Stimulated activated memory B cell treated with anti-CD40 and anti-IgM and Interleukin-4, amounts not matched to agents 10 μg/mL and 1 μg/mL and 100 μg/mL, for 72 hours (primary cell): ENCODE data around the gene ACP1.

Source experiments
- ATAC-seq: fragments of 150-1000 bp; cut with Tn5 transposase; 2 replicates; pipeline ENCODE4 v1.10.0; 2021
- H3K27ac Mint-ChIP-seq: one replicate; pipeline ENCODE4 v1.8.0; 2022; ENCODE audit warnings: mild to moderate bottlenecking, mixed read lengths
- H3K27me3 Mint-ChIP-seq: one replicate; pipeline ENCODE4 v1.8.0; 2022; ENCODE audit warnings: mixed read lengths
- H3K36me3 Mint-ChIP-seq: one replicate; pipeline ENCODE4 v1.8.0; 2022; ENCODE audit warnings: mixed read lengths
- H3K4me1 Mint-ChIP-seq: one replicate; pipeline ENCODE4 v1.8.0; 2022; ENCODE audit warnings: mixed read lengths
- H3K4me3 Mint-ChIP-seq: one replicate; pipeline ENCODE4 v1.8.0; 2022; ENCODE audit warnings: mild to moderate bottlenecking, moderate library complexity, mixed read lengths
- H3K9me3 Mint-ChIP-seq: one replicate; pipeline ENCODE4 v1.8.0; 2022; ENCODE audit warnings: mixed read lengths

ACP1 gene

DNA sequence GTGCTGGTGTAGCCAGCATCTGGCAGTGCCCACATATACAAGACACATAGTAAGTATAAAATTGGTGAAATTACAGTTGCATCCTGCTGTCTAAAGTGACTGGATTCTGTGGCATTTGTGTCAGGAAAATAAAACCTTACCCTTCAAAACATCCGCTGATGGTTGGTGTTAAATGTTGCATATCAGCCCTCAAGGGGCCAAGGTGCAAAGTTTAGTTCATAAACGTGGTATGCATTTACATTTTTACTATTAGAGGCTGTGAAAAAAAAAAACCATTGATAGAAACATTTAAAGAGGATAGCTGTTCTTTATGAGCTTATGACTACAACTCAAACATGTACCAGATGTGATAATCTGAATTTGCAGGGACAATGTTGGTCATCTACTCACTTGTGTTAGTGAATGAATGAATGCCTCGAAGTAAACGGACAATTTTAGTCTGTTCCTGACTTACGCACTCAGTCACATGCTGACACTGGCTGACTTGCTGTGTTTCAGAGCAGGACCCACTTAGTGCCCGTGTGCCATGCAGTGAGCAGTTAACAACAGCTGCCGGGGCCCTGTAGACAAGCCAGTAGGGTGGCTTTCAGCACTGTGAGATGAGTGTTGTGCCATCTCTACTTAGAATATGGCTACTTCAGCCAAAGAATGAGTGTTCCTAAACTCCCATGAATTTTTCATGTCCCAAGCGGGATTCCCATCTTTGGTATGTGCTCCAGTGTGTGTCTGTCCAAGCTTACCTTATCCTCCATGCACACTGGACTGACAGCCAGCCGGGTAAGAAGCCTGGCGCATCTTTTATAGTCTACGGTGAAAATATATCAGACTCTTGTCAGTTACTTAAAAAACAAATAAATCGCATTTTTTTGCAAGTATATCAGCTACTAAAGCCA is 17.9 kb downstream of the ACP1 start:
- Mint-ChIP-seq H3K9me3 (no peaks in the 10 kb centered on the region), H3K27me3 (peaks cover 21% of the 10 kb centered on the region), H3K27ac (no peak overlapping the region), H3K4me3 (no peak overlapping the region), H3K4me1 (peaks cover 4% of the 10 kb centered on the region), H3K36me3 (peaks cover 31% of the 10 kb centered on the region)
- ATAC-seq: no peak

DNA sequence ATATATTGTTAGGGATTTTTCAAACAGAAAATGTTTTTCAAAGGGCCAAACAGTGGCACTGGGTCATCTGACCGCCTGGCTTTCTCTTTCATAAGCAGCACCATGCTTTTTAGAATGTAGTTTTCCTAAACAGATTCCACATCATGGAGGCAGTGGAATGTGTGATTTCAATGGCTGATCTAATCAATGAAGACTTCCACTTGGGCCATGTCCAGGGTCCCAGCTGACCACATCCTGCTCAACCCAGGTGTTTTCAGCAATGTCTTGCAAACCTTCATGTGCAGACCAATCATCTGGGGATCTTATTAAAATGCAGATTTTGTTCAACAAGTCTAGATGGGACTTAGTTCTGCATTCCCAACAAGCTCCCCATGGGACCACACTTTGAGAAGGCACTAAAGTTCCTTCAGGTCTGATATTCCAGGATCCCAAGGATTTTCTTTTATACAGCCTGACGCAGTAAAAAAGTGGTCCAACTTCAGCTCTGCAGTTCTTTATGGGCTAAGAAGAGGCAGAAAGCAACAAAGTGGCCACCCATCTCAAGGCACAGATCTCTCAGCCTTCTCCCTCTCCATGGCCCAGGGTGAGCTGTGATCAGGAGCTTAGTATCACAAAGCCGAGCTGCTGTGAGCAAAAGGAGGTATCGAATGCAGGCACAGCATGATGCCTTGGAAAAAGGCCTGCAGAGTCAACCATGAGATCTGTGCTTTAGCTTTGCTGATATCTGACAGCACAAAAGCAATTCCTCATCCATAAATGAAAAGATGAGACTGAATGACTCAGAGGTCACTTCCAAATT is 19.4 kb downstream of the ACP1 start:
- Mint-ChIP-seq H3K9me3 (no peaks in the 10 kb centered on the region), H3K4me1 (peaks cover 4% of the 10 kb centered on the region), H3K27ac (no peak overlapping the region), H3K4me3 (no peak overlapping the region), H3K27me3 (peaks cover 21% of the 10 kb centered on the region), H3K36me3 (peaks cover 24% of the 10 kb centered on the region)
- ATAC-seq: no peak

DNA sequence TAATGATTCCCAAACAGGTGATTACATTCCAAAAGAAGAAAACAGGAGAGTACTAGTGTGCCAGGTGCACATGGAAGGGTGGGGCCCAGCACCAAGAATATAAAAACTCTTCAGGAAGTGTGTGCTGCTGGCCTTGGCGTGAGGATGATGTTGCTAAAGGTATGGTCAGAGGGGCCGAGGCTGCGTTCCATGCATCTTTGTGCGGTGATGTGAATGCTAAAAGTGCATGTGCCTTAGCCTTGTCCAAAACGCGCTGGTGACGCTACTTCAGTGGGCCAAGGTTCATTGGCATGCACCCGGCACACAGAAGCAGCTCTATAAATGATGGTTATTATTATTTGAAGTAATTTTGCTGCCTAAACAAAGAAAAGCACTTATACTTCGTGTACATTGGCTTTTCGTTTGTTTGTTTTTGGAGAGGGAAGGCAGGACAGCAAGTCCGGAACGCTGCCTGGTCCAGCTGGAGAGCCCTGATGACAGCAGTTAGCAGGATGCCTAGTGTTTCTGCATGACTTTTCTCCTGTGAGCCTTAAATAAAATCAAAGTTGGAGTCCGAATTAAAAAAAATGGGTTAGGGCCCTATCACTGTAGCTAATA is 20.2 kb downstream of the ACP1 start:
- Mint-ChIP-seq H3K4me3 (no peak overlapping the region), H3K36me3 (peaks cover 24% of the 10 kb centered on the region), H3K27me3 (peaks cover 21% of the 10 kb centered on the region)

DNA sequence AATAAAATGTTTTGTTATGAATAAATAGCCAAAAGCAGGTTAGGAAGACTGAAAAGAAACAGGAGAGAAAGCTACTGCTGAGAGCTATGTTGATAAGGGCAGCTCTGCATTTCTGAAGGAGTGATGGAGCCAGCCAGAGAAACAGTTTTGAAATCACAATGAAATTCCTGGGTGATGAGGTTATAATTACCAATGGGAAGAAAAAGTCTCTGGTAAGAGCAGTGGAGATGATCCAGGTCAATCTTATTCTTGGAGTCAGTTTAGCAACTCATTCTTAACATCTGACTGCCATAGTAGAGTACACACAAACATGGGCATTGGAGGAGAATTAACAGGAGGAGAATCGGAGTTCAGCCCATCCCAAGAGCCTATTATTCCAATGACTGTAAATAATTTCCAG is 20.8 kb downstream of the ACP1 start:
- no peaks in the 10 kb centered on the region for H3K9me3 Mint-ChIP-seq
- no peak overlapping the region for H3K27ac Mint-ChIP-seq
- peaks cover 4% of the 10 kb centered on the region for H3K4me1 Mint-ChIP-seq
- peaks cover 24% of the 10 kb centered on the region for H3K36me3 Mint-ChIP-seq
- H3K4me3 Mint-ChIP-seq: no peak overlapping the region
- ATAC-seq: no peak
- H3K27me3 Mint-ChIP-seq: peaks cover 21% of the 10 kb centered on the region

More for the DNA sequence above, 20.2 kb downstream of the ACP1 start:
- Mint-ChIP-seq H3K9me3 (no peaks in the 10 kb centered on the region), H3K4me1 (peaks cover 4% of the 10 kb centered on the region), H3K27ac (no peak overlapping the region)
- ATAC-seq: no peak

DNA sequence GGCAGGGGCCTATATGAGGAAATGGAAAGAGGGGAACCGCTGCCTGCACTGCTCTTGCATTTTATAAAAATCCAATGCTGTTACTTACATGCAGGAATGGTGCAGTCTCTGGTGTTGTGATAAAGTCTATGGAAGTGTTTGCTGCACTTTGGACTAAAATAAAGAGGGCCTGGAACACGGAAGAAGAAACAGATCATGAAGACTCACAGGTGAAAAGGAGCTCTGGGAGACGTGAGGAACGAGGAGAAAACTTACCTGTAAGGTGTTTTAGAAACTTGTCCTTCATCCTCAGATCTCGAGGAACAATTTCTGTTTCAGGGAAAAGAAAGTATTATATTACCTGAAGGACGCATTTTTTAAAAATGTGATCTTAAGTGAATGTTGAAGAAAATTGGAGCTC is 21.3 kb downstream of the ACP1 start:
- H3K9me3 Mint-ChIP-seq: no peaks in the 10 kb centered on the region
- peaks cover 21% of the 10 kb centered on the region for H3K27me3 Mint-ChIP-seq
- no peak for ATAC-seq
- H3K4me3 Mint-ChIP-seq: no peak overlapping the region
- H3K36me3 Mint-ChIP-seq: peaks cover 19% of the 10 kb centered on the region
- no peak overlapping the region for H3K27ac Mint-ChIP-seq
- peaks cover 4% of the 10 kb centered on the region for H3K4me1 Mint-ChIP-seq

DNA sequence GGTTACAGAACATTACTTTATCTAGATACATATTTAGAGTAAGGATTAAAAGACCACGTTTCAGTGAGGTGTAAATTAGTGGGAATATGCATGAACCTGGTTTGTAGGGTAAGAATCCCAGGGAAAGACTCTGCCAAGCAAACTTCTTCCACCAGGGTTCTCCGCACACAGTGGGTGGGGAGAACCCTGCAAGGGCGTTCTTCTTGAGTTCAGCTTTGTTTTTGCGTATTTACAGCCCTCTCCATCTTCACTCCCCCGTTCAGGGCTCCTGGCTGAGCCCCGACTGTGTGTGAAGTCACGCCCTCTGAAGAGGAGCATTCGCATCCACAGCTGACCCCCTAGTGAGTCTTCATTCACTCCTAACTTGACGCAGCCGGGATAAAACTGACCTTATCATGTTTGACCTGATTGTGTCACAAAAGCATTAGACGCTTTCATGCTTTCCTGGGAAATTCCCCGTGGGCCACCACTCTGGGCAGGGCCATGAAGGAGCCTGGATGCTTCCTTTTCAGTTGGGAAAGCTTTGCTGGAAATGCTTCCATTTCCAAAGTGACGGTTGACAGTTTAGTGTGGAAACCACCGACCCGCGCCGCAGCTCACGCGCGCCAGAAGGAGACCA is 22.1 kb downstream of the ACP1 start:
- H3K27me3 Mint-ChIP-seq: peaks cover 21% of the 10 kb centered on the region
- no peak overlapping the region for H3K27ac Mint-ChIP-seq
- no peak for ATAC-seq
- no peaks in the 10 kb centered on the region for H3K9me3 Mint-ChIP-seq
- H3K4me1 Mint-ChIP-seq: peaks cover 4% of the 10 kb centered on the region
- H3K4me3 Mint-ChIP-seq: peak overlapping the region; percentile 31
- peaks cover 11% of the 10 kb centered on the region for H3K36me3 Mint-ChIP-seq

DNA sequence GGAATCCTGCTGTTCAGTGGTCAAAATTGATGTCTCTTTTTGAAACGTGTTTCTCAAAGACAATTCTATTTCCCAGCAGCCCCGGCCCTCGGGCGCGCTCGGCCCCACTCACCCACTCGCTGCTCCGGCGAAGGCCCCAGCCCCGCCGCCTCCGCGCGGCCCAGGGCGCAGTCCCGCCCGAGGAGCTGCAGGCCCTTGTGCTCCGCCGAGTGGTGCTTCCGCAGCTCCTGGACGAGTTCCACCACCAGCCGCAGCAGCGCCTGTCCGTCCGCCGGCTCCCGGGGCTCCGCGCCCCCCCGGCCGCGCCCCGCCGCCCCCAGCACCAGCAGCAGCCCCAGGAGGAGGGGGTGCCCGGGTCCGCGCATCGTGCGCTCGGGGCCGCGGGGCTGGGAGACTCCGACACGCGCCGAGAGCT is 22.7 kb downstream of the ACP1 start:
- Mint-ChIP-seq H3K36me3 (peaks cover 6% of the 10 kb centered on the region), H3K27ac (no peak overlapping the region), H3K4me3 (no peak overlapping the region), H3K27me3 (peaks cover 21% of the 10 kb centered on the region), H3K9me3 (no peaks in the 10 kb centered on the region), H3K4me1 (peaks cover 4% of the 10 kb centered on the region)
- peak; percentile 53 for ATAC-seq

DNA sequence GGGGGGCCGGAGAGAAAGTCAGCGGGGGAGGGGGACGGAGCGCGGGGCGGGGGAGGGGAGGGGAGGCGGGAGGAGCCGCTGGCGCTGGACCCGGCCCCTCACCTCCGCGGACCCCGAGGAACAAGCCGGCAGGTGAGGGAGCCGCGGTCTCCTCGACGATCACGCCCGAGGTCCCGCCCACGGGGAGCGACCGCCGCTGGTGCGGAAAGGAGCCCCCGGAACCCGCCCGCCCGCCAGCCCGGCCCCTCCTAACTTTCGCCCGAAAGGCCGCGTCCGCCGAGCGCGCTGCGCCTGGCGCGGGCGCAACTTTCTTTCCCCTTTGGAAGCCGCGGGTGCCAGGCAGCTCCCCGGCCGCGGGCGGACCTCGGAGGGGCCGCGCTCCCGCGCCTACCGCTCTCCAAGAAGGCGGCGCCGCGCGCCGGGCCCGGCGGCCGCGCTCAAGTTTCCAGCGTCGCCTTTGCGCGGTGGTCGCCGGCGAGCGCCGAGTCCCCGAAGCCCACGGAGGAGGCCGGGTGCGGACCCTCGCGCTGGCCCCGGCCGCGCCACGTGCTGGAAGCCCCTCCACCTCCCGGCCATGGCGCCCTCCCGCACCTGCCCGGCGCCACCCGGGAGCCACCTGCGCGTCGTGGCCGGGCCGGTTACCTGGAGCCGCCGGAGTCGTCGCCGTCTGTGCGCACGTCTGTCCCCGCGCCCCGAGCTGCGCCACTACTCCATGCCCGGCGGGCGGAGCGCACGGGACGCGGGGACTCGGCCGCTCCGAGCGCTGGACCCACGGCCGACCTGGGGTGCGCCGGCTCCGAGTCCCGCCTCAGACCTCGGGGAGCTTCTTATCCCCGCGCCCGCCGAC is 23.4 kb downstream of the ACP1 start, which contains the start of gene ALKAL2:
ALKAL2 (minus strand) TSS at position 181 of the 847 bp plus-strand sequence. CDS start 256 bp downstream, outside the sequence.
- no peak within 1 kb of the TSS for H3K27ac Mint-ChIP-seq
- H3K4me3 Mint-ChIP-seq: peak within 1 kb of the TSS; percentile 31
- H3K27me3 Mint-ChIP-seq: peaks cover 21% of the 10 kb centered on the region
- peaks cover 4% of the 10 kb centered on the region for H3K4me1 Mint-ChIP-seq
- ATAC-seq: peak; percentile 43
- peaks cover 6% of the 10 kb centered on the region for H3K36me3 Mint-ChIP-seq
- H3K9me3 Mint-ChIP-seq: no peaks in the 10 kb centered on the region

DNA sequence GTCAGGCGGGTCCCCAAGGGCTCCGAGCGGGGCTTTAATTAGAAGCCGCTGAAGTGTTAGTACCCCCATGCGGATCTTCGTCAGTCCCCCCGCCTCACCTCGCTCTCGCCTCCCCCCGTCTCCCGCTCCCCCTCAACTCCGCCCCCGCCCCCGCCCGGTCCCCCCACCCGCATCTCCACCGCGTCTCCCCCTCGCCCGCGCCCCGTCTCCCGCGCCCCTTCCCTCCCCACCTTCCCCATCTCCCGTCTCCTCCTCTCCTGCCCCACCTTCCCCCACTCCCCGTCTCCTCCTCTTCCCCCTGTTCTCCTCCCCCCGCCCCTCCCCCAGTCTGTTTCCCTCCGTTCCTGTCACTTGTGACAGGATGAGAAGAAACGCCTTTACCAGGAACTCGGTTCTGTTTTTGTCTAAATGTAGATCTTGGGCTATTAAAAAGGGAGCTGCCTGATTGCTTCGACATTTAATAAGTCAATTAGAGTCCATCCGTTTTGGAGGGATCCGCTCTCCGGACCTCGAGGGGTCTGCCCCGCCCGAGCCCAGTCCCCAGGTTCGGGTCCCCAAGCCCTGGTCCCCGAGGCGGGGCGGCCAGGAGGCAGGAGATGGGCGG is 24.1 kb downstream of the ACP1 start:
- ATAC-seq: no peak
- H3K36me3 Mint-ChIP-seq: peaks cover 6% of the 10 kb centered on the region

DNA sequence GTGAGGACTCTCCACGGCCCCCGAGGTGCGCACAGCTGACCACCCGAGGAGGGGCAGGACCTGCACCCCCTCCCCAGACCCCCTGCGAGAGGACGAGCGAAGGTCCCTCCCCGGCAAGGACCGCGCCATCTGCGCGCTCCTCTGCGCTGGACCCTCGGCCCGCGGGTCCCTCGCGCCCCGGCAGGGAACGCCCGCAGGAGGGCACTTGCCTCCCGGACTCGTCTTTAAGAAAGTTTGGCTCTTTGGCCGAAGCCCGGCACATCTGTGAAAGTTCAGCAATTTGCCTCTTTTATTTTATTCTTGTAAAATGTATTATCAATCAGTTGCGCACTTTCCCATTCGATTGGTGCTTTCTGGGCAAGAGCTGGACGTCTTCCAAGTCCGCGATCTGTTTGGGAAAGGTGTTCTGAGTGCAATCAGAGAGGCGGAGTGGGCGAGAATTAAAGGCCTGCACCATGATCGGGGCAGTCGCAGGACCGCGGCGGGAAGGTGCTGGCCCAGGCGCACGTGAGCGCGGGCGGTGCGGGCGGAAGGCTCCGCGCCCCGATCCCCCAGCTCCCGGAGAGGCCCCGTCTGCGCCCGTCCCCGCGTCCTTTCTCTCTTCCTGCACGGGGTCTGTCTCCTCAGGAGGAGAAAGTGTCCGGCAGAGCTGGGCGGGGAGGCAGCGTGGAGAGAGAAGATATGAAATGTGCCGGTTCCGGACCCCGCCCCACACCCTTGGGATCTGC is 24.8 kb downstream of the ACP1 start:
- no peak for ATAC-seq

More for the DNA sequence above, 24.1 kb downstream of the ACP1 start:
- Mint-ChIP-seq H3K4me3 (no peak overlapping the region), H3K27ac (no peak overlapping the region), H3K27me3 (peaks cover 21% of the 10 kb centered on the region), H3K4me1 (peaks cover 4% of the 10 kb centered on the region), H3K9me3 (no peaks in the 10 kb centered on the region)

DNA sequence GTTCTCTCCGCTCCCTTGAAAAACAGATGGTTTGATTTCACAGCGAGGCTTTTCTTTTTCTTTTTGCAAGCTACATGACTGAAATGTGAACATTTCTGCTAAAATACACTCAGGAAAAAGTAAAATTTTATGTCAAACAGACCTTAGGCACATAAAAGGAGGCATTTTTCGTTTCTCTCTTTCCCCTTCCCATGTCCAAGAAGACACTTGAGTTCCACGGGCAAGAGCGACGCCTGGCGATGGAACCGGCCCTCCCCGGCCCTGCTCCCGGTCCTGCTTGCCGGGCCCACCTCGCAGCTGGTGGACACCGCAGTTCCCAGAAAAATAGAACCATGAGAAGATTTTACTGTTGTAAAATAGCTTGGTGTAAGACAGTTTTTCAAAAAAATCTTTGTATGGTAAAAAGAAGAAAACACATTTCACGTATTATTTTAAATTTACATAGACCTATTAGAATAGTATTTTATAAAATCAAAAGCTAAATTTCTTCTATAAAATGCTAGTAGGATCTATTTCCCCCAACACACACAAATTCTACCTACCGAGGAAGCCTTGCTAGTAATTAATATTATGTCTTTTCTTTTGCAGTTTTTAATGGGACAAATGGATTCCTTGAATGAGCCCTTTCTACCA is 25.5 kb downstream of the ACP1 start:
- peaks cover 30% of the 10 kb centered on the region for H3K27me3 Mint-ChIP-seq
- peaks cover 4% of the 10 kb centered on the region for H3K4me1 Mint-ChIP-seq
- no peak overlapping the region for H3K27ac Mint-ChIP-seq
- no peaks in the 10 kb centered on the region for H3K9me3 Mint-ChIP-seq
- peak overlapping the region; percentile 65 for H3K4me3 Mint-ChIP-seq
- peaks cover 6% of the 10 kb centered on the region for H3K36me3 Mint-ChIP-seq
- no peak for ATAC-seq

More for the DNA sequence above, 24.8 kb downstream of the ACP1 start:
- Mint-ChIP-seq H3K27ac (no peak overlapping the region), H3K4me3 (peak overlapping the region; percentile 65), H3K4me1 (peaks cover 4% of the 10 kb centered on the region), H3K9me3 (no peaks in the 10 kb centered on the region), H3K27me3 (peaks cover 24% of the 10 kb centered on the region), H3K36me3 (peaks cover 6% of the 10 kb centered on the region)

DNA sequence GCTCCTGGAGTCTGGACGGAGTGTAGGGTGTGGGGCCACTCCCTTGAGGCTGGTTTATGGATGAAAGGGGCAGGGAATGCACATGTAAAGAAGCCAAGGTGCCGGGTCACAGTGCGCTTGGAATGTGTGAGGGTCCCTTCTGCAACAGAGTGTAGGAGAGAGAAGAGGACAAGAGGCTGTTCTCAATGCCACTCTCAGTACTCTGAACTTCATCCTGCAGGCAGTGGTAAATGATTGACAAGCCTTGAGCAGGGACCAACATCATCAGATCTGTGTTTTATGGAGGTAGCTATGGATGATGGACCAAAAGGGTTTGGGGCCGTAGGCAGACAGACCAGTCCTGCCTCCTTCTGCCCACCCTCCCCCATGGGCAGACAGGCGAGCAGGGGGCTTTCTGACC is 30.3 kb downstream of the ACP1 start:
- Mint-ChIP-seq H3K27me3 (peaks cover 26% of the 10 kb centered on the region), H3K36me3 (no peaks in the 10 kb centered on the region), H3K27ac (no peak overlapping the region), H3K4me3 (no peak overlapping the region), H3K9me3 (peaks cover 3% of the 10 kb centered on the region), H3K4me1 (no peaks in the 10 kb centered on the region)
- no peak for ATAC-seq

DNA sequence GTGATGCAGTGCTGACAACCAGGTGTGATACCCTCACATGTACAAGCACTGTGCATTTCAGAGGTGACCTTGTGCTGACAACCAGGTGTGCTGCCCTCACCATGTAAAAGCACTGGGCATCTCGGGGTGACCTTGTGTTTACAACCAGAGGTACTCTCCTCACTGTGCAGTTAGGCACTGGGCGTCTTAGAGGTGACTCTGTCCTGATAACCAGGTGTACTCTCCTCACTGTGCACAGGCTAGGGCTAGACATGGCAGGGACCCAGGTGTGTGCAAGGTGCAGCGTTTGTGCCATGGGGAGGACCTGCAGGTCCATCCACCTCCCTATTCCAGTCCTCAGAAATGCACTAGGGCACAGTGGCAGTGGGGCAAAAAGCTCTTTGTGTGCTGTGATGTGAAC is 31.6 kb downstream of the ACP1 start:
- peak; percentile 56 for ATAC-seq
- Mint-ChIP-seq H3K36me3 (no peaks in the 10 kb centered on the region), H3K27me3 (peaks cover 26% of the 10 kb centered on the region), H3K27ac (no peak overlapping the region), H3K4me1 (no peaks in the 10 kb centered on the region), H3K9me3 (peaks cover 6% of the 10 kb centered on the region), H3K4me3 (no peak overlapping the region)
